ENCODE measurements around the gene SPATA17.

SPATA17 gene

DNA sequence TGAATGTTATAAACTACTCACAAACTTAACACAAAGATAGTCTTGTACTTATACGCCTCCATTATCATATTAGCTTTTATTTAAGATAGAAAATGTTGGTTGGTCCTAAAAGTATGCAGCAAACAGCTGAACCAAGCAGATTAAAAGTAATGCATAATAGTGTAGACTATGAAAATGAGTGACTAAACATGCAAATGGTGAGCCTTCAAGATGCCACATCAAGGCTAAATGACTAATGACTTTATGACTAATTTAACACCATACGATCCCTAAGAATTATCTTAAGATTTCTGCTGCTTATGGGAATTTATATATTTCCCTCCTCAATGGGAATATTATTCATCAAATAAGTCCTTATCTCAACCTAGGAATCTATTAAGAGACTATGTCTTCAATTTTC, 4.8 kb upstream of the SPATA17 start:
- no peak overlapping the region for H3K9ac ChIP-seq (ENCODE audit: low read length)
- H3K4me3 ChIP-seq (ENCODE audit: low read length) = no peak overlapping the region

DNA sequence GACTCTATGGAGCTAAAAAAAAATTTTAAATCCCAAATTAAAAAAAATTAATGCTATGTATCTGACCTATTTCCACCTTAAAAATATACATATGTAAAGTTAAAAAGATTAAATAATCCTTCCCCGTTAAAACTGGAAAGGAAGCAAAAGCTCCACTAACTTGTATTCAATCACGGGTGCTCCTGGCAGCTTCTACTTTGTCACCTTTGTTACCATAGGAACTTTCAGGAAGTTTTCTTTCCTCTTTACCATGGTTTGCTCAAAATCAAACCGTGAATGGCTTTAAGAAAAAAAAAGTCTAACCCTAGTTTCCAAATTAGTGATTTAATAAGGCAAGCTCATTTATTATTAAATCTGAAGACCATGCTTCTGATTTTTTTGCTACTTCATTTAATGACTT, 3.7 kb upstream of the SPATA17 start:
- no peaks in the 10 kb centered on the region for H3K36me3 ChIP-seq (ENCODE audit: control insufficient read depth, insufficient read depth, low read length)

More for the DNA sequence above, 4.8 kb upstream of the SPATA17 start:
- Histone ChIP-seq H3K36me3 (ENCODE audit: control insufficient read depth, insufficient read depth, low read length) (no peaks in the 10 kb centered on the region), H3K27me3 (ENCODE audit: control insufficient read depth, insufficient read depth, low read length) (no peaks in the 10 kb centered on the region), H3K9me3 (ENCODE audit: control insufficient read depth, low read length) (no peaks in the 10 kb centered on the region), H3K4me1 (ENCODE audit: control insufficient read depth, insufficient read depth, low read length) (peaks cover 7% of the 10 kb centered on the region)

DNA sequence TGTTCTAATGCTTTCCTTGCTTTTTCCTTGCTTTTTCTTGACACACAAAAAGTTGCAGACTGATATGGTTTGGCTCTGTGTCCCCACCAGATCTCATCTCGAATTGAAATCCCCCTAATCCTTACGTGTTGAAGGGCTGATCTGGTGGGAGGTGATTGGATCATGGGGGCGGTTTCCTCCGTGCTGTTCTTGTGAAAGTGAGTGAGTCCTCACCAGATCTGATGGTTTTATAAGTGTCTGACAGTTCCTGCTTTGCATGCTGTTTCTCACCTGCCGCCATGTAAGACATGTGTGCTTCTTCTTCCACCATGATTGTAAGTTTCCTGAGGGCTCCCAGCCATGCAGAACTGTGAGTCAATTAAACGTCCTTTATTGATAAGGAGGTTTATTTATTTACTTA, 11.3 kb downstream of the SPATA17 start:
- Histone ChIP-seq H3K36me3 (ENCODE audit: control insufficient read depth, insufficient read depth, low read length) (no peaks in the 10 kb centered on the region), H3K9ac (ENCODE audit: low read length) (no peak overlapping the region), H3K4me3 (ENCODE audit: low read length) (no peak overlapping the region), H3K27me3 (ENCODE audit: control insufficient read depth, insufficient read depth, low read length) (no peaks in the 10 kb centered on the region), H3K4me1 (ENCODE audit: control insufficient read depth, insufficient read depth, low read length) (no peaks in the 10 kb centered on the region), H3K9me3 (ENCODE audit: control insufficient read depth, low read length) (no peaks in the 10 kb centered on the region)

More for the DNA sequence above, 3.7 kb upstream of the SPATA17 start:
- Histone ChIP-seq H3K4me3 (ENCODE audit: low read length) (no peak overlapping the region), H3K4me1 (ENCODE audit: control insufficient read depth, insufficient read depth, low read length) (peaks cover 7% of the 10 kb centered on the region), H3K9ac (ENCODE audit: low read length) (no peak overlapping the region), H3K27me3 (ENCODE audit: control insufficient read depth, insufficient read depth, low read length) (no peaks in the 10 kb centered on the region), H3K9me3 (ENCODE audit: control insufficient read depth, low read length) (no peaks in the 10 kb centered on the region)

DNA sequence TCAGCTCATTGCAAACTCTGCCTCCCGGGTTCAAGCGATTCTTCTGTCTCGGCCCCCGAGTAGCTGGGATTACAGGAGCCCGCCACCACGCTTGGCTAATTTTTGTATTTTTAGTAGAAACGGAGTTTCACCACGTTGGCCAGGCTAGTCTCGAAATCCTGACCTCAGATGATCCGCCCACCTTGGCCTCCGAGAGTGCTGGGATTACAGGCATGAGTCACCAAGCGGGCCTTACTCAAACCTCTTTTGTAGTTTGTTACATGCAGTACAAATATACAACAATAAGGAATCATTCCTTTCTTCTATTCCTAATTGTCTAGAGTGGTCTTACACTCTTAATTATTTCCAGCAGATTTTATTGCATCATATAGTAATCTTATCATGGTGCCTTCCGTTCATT, 16.6 kb downstream of the SPATA17 start:
- Histone ChIP-seq H3K9me3 (ENCODE audit: control insufficient read depth, low read length) (no peaks in the 10 kb centered on the region), H3K4me1 (ENCODE audit: control insufficient read depth, insufficient read depth, low read length) (no peaks in the 10 kb centered on the region), H3K36me3 (ENCODE audit: control insufficient read depth, insufficient read depth, low read length) (no peaks in the 10 kb centered on the region), H3K4me3 (ENCODE audit: low read length) (no peak overlapping the region), H3K9ac (ENCODE audit: low read length) (no peak overlapping the region), H3K27me3 (ENCODE audit: control insufficient read depth, insufficient read depth, low read length) (no peaks in the 10 kb centered on the region)

DNA sequence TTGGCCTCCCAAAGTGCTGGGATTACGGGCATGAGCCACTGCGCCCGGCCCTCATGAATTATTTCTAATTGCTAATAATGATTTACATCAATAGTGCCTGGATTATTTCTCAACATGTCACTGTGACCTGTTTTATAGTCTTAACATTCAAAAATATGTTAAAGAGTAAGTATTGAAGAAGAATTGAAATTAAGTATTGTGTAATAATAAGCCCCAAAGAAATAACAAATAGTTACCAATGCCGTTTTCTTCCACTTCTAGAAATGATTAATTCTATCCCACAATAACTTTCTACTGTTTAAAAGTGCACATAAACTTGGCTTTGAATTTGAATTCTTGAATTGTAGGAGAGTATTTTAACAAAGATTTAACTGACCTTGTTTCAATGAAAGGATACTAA, 19.5 kb downstream of the SPATA17 start:
- Histone ChIP-seq H3K9ac (ENCODE audit: low read length) (no peak overlapping the region), H3K36me3 (ENCODE audit: control insufficient read depth, insufficient read depth, low read length) (no peaks in the 10 kb centered on the region), H3K27me3 (ENCODE audit: control insufficient read depth, insufficient read depth, low read length) (no peaks in the 10 kb centered on the region), H3K4me3 (ENCODE audit: low read length) (no peak overlapping the region), H3K4me1 (ENCODE audit: control insufficient read depth, insufficient read depth, low read length) (no peaks in the 10 kb centered on the region), H3K9me3 (ENCODE audit: control insufficient read depth, low read length) (no peaks in the 10 kb centered on the region)

DNA sequence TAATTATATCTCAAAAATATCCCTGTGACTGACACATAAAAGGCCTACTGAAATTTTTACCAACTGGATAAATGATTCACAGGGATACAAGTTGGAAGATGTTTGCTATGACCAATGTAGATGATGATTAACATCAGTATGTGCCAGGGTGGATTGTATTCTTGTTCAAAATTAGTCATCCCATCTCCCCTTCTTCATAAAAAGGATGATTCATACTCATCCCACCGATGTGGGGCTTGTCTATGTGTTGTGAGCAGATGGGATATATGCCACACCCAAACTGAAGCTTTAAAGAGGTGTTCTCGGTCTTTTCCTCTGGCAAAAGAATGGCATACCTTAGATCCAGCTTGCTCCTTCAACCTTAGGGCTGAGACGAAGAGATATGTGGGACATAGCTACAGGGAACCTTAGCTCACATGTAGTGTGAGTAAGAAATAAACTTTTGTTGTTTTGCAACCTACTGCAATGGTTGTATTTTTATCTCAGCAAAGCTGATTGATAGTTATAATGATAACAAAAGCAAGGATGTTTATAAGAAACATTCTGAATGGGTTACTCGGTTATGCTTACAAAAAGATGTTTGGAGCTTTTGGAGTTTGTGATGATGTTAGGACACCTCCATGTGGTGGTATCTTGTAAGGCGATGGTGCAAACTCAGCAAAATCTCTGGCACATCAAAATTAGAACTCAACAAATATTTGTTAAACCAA, 29.4 kb downstream of the SPATA17 start:
- Histone ChIP-seq H3K9ac (ENCODE audit: low read length) (no peak overlapping the region), H3K36me3 (ENCODE audit: control insufficient read depth, insufficient read depth, low read length) (no peaks in the 10 kb centered on the region), H3K9me3 (ENCODE audit: control insufficient read depth, low read length) (no peaks in the 10 kb centered on the region), H3K4me3 (ENCODE audit: low read length) (no peak overlapping the region), H3K27me3 (ENCODE audit: control insufficient read depth, insufficient read depth, low read length) (no peaks in the 10 kb centered on the region), H3K4me1 (ENCODE audit: control insufficient read depth, insufficient read depth, low read length) (no peaks in the 10 kb centered on the region)

DNA sequence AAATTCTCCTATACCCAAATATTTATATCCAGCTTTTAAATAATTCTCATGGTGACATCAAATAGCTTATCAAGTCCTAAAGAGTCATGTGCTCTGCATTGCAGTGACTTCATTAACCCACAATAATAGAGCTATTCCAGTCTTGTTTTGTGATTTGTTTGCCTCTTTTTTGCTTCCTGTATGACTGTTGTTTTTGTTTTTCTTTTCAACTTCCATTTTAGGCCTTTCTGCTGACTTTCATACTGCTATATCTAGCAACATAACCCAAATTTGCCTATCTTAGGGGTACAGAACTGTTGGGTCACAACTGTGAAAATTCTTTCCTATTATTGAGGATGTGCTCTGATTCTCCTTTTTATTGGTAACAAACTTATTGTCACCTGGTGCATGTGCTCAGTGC, 30.3 kb downstream of the SPATA17 start:
- Histone ChIP-seq H3K9me3 (ENCODE audit: control insufficient read depth, low read length) (no peaks in the 10 kb centered on the region), H3K27me3 (ENCODE audit: control insufficient read depth, insufficient read depth, low read length) (no peaks in the 10 kb centered on the region), H3K4me3 (ENCODE audit: low read length) (no peak overlapping the region)

DNA sequence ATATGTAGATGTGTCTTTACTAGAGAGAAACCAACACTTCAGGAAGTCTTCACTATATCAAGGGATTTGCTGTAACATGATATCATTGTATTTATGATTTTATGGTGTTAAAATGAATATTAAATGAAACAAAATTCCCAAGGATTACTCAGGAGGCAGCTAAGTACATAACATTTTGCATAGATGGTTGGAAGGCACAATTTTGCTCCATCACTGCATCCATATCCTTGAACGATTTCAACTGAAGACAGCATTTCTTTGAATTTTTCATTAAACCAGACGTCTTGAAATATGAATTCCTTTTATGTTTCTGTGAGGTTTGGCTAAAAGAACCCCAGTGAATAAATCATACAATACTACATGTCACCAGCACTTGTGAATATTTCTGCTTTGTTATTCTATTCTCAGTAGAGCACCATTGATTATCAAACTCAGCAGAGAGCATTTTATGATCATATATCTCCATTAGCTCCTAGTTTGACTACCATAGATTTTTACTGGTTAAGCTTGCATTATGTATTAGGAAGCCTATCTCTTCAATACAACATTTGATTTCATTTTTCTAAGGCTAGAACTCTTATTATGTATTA, 37.3 kb downstream of the SPATA17 start:
- no peaks in the 10 kb centered on the region for H3K9me3 ChIP-seq (ENCODE audit: control insufficient read depth, low read length)
- H3K4me3 ChIP-seq (ENCODE audit: low read length) = no peak overlapping the region
- no peaks in the 10 kb centered on the region for H3K27me3 ChIP-seq (ENCODE audit: control insufficient read depth, insufficient read depth, low read length)
- no peak overlapping the region for H3K9ac ChIP-seq (ENCODE audit: low read length)
- H3K4me1 ChIP-seq (ENCODE audit: control insufficient read depth, insufficient read depth, low read length) = no peaks in the 10 kb centered on the region
- H3K36me3 ChIP-seq (ENCODE audit: control insufficient read depth, insufficient read depth, low read length) = no peaks in the 10 kb centered on the region

More for the DNA sequence above, 30.3 kb downstream of the SPATA17 start:
- H3K9ac ChIP-seq (ENCODE audit: low read length) = no peak overlapping the region
- H3K4me1 ChIP-seq (ENCODE audit: control insufficient read depth, insufficient read depth, low read length) = no peaks in the 10 kb centered on the region
- no peaks in the 10 kb centered on the region for H3K36me3 ChIP-seq (ENCODE audit: control insufficient read depth, insufficient read depth, low read length)

DNA sequence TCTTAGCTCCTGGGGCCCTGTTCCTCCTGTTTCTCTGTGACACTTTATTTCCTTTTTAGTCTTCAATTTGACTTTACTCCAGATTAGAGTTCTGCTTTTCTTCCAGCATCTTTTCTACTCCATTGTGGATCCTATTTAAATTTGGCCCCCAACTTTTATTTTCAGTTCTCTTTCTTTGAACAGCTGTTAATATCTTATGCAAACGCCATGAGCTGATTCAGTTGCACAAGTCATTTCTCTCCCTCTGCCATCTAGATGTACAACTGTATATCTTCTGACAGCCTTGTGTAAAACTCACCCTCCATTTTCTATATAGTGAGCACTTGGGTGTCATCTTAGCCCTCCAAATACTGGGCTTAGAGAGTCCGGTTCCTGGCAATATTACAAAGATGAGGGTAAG, 42.2 kb downstream of the SPATA17 start:
- Histone ChIP-seq H3K9ac (ENCODE audit: low read length) (no peak overlapping the region), H3K4me3 (ENCODE audit: low read length) (no peak overlapping the region), H3K36me3 (ENCODE audit: control insufficient read depth, insufficient read depth, low read length) (no peaks in the 10 kb centered on the region)

DNA sequence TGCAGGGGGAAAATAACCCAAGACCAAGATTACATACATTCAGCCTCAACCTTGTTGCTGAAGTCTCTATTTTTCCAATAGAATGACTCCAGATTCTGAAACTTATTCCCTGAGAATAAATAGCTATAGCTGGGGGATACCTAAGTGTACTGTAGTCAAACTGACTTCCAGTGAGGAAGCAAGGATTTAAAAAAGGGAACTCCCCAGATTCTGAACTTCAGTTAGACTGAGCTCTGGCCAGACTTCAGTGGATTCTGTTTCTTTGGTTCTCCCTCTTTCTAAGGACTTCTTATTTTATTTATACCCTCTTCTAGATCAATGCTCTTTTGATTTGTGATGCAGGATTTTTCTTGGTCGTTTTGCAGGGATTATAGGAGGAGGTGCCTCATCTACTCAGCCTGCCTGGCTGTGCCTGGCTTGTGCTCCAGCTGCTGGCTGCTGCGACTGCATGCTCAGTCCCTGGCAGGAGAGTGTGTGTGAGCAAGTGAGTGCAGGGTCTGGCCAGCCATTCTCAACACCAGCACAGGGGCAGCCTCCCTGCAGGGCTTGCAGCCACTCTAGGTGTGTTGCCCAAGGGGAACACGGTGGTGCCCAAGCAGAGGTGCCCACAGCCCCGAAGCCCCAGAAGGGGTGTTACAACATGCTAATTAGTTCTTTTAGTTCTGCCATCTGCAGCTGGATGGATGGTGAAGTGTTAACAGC, 43.0 kb downstream of the SPATA17 start:
- no peak overlapping the region for H3K4me3 ChIP-seq (ENCODE audit: low read length)
- no peaks in the 10 kb centered on the region for H3K36me3 ChIP-seq (ENCODE audit: control insufficient read depth, insufficient read depth, low read length)
- H3K9me3 ChIP-seq (ENCODE audit: control insufficient read depth, low read length) = no peaks in the 10 kb centered on the region
- no peaks in the 10 kb centered on the region for H3K4me1 ChIP-seq (ENCODE audit: control insufficient read depth, insufficient read depth, low read length)
- no peaks in the 10 kb centered on the region for H3K27me3 ChIP-seq (ENCODE audit: control insufficient read depth, insufficient read depth, low read length)
- H3K9ac ChIP-seq (ENCODE audit: low read length) = no peak overlapping the region

More for the DNA sequence above, 42.2 kb downstream of the SPATA17 start:
- Histone ChIP-seq H3K9me3 (ENCODE audit: control insufficient read depth, low read length) (no peaks in the 10 kb centered on the region), H3K27me3 (ENCODE audit: control insufficient read depth, insufficient read depth, low read length) (no peaks in the 10 kb centered on the region), H3K4me1 (ENCODE audit: control insufficient read depth, insufficient read depth, low read length) (no peaks in the 10 kb centered on the region)

DNA sequence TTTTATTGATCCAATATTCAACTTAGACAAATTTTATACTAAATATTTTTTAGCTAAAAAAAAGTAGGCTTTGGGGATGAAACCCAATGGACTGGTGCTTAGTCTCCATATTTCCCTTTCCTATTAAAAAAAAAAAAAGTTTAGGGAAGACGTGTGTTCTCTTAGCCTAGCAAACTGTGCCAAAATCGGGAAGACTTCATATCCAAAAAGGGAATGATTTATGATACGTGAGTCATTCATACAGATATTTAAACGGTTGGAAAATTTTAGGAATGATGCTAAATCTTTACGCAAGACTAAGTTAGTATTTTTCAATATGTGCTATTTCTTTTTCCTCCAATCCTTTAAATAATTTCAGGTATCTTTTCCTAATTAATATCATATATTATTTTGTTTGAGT, 50.7 kb downstream of the SPATA17 start:
- no peak overlapping the region for H3K4me3 ChIP-seq (ENCODE audit: low read length)
- H3K36me3 ChIP-seq (ENCODE audit: control insufficient read depth, insufficient read depth, low read length) = no peaks in the 10 kb centered on the region
- no peak overlapping the region for H3K9ac ChIP-seq (ENCODE audit: low read length)
- no peaks in the 10 kb centered on the region for H3K9me3 ChIP-seq (ENCODE audit: control insufficient read depth, low read length)
- no peaks in the 10 kb centered on the region for H3K4me1 ChIP-seq (ENCODE audit: control insufficient read depth, insufficient read depth, low read length)
- H3K27me3 ChIP-seq (ENCODE audit: control insufficient read depth, insufficient read depth, low read length) = no peaks in the 10 kb centered on the region

DNA sequence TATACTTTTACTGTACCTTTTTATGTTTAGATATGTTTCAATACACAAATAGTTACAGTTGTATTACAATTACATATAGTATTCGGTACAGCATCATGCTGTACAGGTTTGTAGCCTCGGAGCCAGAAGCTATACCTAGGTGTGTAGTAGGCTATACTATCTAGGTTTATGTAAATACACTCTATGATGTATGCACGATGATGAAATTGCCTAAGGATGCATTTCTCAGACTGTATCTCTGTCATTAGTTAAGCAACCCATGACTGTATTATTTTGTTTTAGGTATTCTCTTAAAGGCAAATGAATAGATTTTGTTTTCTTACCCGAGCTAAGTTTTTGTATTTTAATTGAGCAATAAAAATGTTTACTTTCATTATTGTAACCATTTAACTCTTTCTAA, 56.4 kb downstream of the SPATA17 start:
- no peaks in the 10 kb centered on the region for H3K4me1 ChIP-seq (ENCODE audit: control insufficient read depth, insufficient read depth, low read length)
- no peak overlapping the region for H3K4me3 ChIP-seq (ENCODE audit: low read length)
- H3K9me3 ChIP-seq (ENCODE audit: control insufficient read depth, low read length) = no peaks in the 10 kb centered on the region
- H3K36me3 ChIP-seq (ENCODE audit: control insufficient read depth, insufficient read depth, low read length) = no peaks in the 10 kb centered on the region
- no peak overlapping the region for H3K9ac ChIP-seq (ENCODE audit: low read length)
- H3K27me3 ChIP-seq (ENCODE audit: control insufficient read depth, insufficient read depth, low read length) = no peaks in the 10 kb centered on the region
